Left lung (tissue), 10 donors: Measurements from ENCODE around the gene KDM5B. TPM values are rescaled to one million over a fixed set of nuclear protein-coding genes. Genes with fewer than 3 reads are reported as not detected.

Experiments
- ATAC-seq: fragments of 200-7000 bp; cut with Tn5 transposase; one replicate; pipeline ENCODE4 v1.9.1; 2020; ENCODE audit warnings: moderate library complexity
- DNase-seq, 4 donors: peaks; one replicate each; pipeline ENCODE4 v3.0.0-alpha.2; 2013 to 2020
- H3K27ac ChIP-seq, 2 donors: fragments of 200-600 bp; sonication (generic) in 1 of 2; one replicate each; pipeline versions ENCODE4 v1.5.0 to v1.8.0; 2020 to 2021
- H3K27me3 ChIP-seq, 2 donors: fragments of 200-600 bp; sonication (generic) in 1 of 2; one replicate each; pipeline versions ENCODE4 v1.5.0 to v1.8.0; 2020 to 2021
- H3K36me3 ChIP-seq, 2 donors: fragments of 200-600 bp; sonication (generic) in 1 of 2; one replicate each; pipeline versions ENCODE4 v1.5.0 to v1.8.0; 2020 to 2021
- H3K4me1 ChIP-seq, 2 donors: fragments of 200-600 bp; one replicate each; pipeline ENCODE4 v1.8.0; 2021
- H3K4me3 ChIP-seq, 2 donors: fragments of 200-600 bp; sonication (generic) in 1 of 2; one replicate each; pipeline versions ENCODE4 v1.5.0 to v1.8.0; 2020 to 2021; ENCODE audit warnings: mild to moderate bottlenecking in 1 of 2
- H3K9me3 ChIP-seq, 2 donors: fragments of 200-600 bp; sonication (generic) in 1 of 2; one replicate each; pipeline versions ENCODE4 v1.5.0 to v1.8.0; 2020 to 2021
- CTCF ChIP-seq, 2 donors: fragments of 200-600 bp; sonication (generic) in 1 of 2; IDR thresholded peaks; one replicate each; pipeline versions ENCODE4 v1.5.0 to v1.8.0; 2021; ENCODE audit warnings: antibody characterized with exemption in 2 of 2
- intact Hi-C, 2 donors: fragments of 100-400 bp; cut with DNase I; formaldehyde crosslinking; loops; one replicate each; pipeline versions ENCODE4 v1.11.2 to v1.14.2; 2022
- polyA plus RNA-seq, 6 donors: library from polyadenylated mRNA; unstranded; fragments of 120-200 nt; gene quantifications; one replicate each; pipeline ENCODE4 v1.2.1, GENCODE V29; 2013; ENCODE audit not compliant: insufficient read length in 6 of 6
- total RNA-seq, 2 donors: library from RNA; stranded (reverse); fragmentation: NEBNext Ultra II Directional; extraction: Animal tissue kit (Norgen Biotek cat#: 25700); gene quantifications; one replicate each; pipeline ENCODE4 v1.2.1, GENCODE V29; 2021
- donor health status: DM: no; HTN: yes; CAD: no.
- donor health status: DM: no; HTN: no; CAD: no.

KDM5B gene
- total and polyA plus RNA-seq, 8 donors, result 46.4 to 124 (median 105) TPM

DNA sequence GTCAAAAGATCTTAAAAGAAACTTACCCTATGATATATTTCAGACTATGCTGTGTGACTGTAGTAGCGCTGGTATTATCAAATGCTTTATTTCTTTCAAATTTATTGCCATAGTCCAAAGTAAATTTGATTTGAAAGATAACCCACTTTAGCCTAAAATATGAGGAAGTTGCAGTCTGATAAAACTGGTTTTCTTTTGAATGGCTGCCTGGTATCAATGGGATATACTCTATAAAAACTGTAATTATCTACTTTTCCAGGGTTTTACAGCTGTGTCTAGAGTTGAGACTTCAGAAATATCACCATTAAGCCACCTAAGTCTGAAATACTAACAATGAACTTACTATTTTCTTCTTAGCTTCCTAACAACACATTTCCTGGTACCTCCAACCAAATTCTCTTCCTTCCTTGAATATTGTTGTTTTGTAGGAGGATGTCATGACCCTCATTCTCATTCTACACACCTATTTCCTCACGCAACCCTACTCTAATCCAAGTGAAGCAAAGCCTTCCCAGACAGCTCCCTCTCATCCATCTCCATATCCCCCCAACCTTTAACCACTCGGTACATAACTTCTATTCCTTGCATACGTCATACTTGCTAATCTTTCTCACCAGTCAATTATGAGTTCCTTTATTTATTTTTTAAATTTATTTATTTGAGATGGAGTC is 17.0 kb downstream of the KDM5B start:
- intact Hi-C loops, result no loop called here
- DNase-seq (no peak), ATAC-seq (no peak)
- no peak overlapping the region for H3K27ac ChIP-seq
- no peak for TF ChIP-seq CTCF (IDR thresholded peaks at IDR 0.05)
- no peaks in the 10 kb centered on the region for H3K36me3 ChIP-seq
- H3K27me3 ChIP-seq, result no peaks in the 10 kb centered on the region
- H3K9me3 ChIP-seq, result no peaks in the 10 kb centered on the region
- H3K4me3 ChIP-seq, result no peak overlapping the region
- no peaks in the 10 kb centered on the region for H3K4me1 ChIP-seq

GRCh38 chr1:202788800-202789199 is 19.4 kb downstream of the KDM5B start:
- no peaks in the 10 kb centered on the region for H3K9me3 ChIP-seq
- TF ChIP-seq CTCF (IDR thresholded peaks at IDR 0.05), result no peak
- ATAC-seq (no peak), DNase-seq (no peak)
- H3K27me3 ChIP-seq, result no peaks in the 10 kb centered on the region
- intact Hi-C loops, result no loop called here
- no peaks in the 10 kb centered on the region for H3K4me1 ChIP-seq
- no peak overlapping the region for H3K4me3 ChIP-seq
- H3K27ac ChIP-seq, result no peak overlapping the region
- no peaks in the 10 kb centered on the region for H3K36me3 ChIP-seq

- no peak for TF ChIP-seq CTCF (IDR thresholded peaks at IDR 0.05)
- no peak for ATAC-seq
- Histone ChIP-seq H3K9me3 (no peaks in the 10 kb centered on the region), H3K4me3 (no peak overlapping the region), H3K27me3 (no peaks in the 10 kb centered on the region), H3K36me3 (no peaks in the 10 kb centered on the region), H3K4me1 (peaks cover 0 to 4% of the 10 kb centered on the region in 2 donors), H3K27ac (no peak overlapping the region)
- DNase-seq, result no peak
- intact Hi-C loops, result no loop called here
These were observed 21.4 kb downstream of the KDM5B start for GRCh38 chr1:202786804-202787203.

GRCh38 chr1:202781180-202781579 is 27.0 kb downstream of the KDM5B start:
- Histone ChIP-seq H3K27ac (no peak overlapping the region), H3K4me1 (peaks cover 0 to 4% of the 10 kb centered on the region in 2 donors), H3K9me3 (no peaks in the 10 kb centered on the region), H3K4me3 (no peak overlapping the region), H3K27me3 (no peaks in the 10 kb centered on the region), H3K36me3 (peaks cover 0 to 6% of the 10 kb centered on the region in 2 donors)
- intact Hi-C loops, result no loop called here
- DNase-seq, result no peak
- TF ChIP-seq CTCF (IDR thresholded peaks at IDR 0.05), result no peak
- no peak for ATAC-seq

DNA sequence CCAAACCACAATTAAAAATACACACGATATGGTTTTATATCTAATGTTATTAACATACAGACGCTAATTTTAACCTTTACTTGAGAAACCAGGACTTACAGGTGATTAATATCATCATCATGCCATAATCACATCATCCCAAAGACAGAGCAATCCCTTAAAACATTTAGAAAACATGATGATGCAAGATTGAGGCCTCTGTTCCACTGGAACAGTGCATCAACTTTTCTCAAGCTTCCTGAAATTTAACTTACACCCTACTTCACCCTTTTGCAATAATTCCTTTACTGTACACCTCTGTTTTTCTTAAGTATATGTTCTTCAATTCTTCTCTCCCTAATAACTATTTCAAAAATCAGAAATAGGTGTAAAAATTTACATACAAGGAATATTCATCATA is 38.1 kb downstream of the KDM5B start:
- Histone ChIP-seq H3K27ac (no peak overlapping the region), H3K4me3 (no peak overlapping the region), H3K4me1 (no peaks in the 10 kb centered on the region), H3K27me3 (no peaks in the 10 kb centered on the region), H3K9me3 (no peaks in the 10 kb centered on the region), H3K36me3 (peaks cover 0 to 76% of the 10 kb centered on the region in 2 donors)
- DNase-seq (no peak), ATAC-seq (no peak)
- TF ChIP-seq CTCF (IDR thresholded peaks at IDR 0.05), result no peak
- intact Hi-C loops, result no loop called here
